ENCODE results near the gene EIF4G3. TPM values are rescaled to one million over a fixed set of nuclear protein-coding genes. Genes with fewer than 3 reads are reported as not detected.

EIF4G3 gene
- polyA plus RNA-seq, 1 of the 3 experiments (the other 2 are of a cell fraction): 32.0 TPM

DNA sequence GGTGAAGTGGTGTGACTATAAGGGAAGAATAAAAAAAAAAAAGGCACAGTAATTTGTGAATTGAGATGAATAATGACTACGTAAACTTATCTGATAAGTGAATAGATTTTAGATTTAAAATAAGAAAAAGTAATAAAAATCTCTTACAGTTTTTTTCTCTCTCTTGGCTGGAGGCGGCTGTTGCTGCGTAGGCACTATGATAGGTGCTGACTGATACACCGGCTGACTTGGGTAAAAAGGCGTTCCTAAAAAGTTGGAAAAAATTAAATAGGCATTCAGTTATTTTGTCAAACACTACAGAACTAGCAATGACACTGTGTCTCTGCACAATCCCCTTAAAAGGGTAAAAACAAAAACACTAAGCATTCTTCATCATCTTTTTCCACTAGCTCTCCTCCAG, 203.8 kb downstream of the EIF4G3 start:
- H3K9ac ChIP-seq: no peak overlapping the region
- H3K27ac ChIP-seq (ENCODE audit: low read depth in 2 of 2, low read length in 1 of 2): no peak overlapping the region
- no peak for DNase-seq
- H3K27me3 ChIP-seq (ENCODE audit: insufficient read depth): no peaks in the 10 kb centered on the region
- peaks cover 10% of the 10 kb centered on the region for H3F3A ChIP-seq (replicated peaks; ENCODE audit: insufficient read depth)
- ChIA-PET POLR2A (no interaction called here), CTCF (no interaction called here)
- H3K79me2 ChIP-seq (ENCODE audit: insufficient read depth): peaks cover 8% of the 10 kb centered on the region
- no peaks in the 10 kb centered on the region for H4K20me1 ChIP-seq (ENCODE audit: insufficient read depth)
- WGBS (ENCODE audit: low lambda C conversion rate): 97% methylated on average over 5 of the region's 5 CpGs
- H3K4me1 ChIP-seq (ENCODE audit: control insufficient read depth in 1 of 2, insufficient read depth in 2 of 2, low read depth in 1 of 2, low read length in 1 of 2): peaks cover 0 to 2% of the 10 kb centered on the region in 2 experiments; a peak in 2 of 4 replicates
- no peak overlapping the region for H3K4me3 ChIP-seq (ENCODE audit: low read depth in 2 of 2, low read length in 1 of 2)
- peaks cover 30 to 45% of the 10 kb centered on the region in 2 experiments for H3K36me3 ChIP-seq (replicated peaks in 1 of 2; ENCODE audit: control insufficient read depth in 1 of 2, insufficient read depth in 2 of 2, low read length in 1 of 2)
- no peaks in the 10 kb centered on the region for H3K9me3 ChIP-seq
- no peak overlapping the region for H3K4me2 ChIP-seq
- H3K9me2 ChIP-seq: no peaks in the 10 kb centered on the region
- no peak overlapping the region for H2AFZ ChIP-seq (ENCODE audit: low read depth)
- no peak for TF ChIP-seq RCOR1 (IDR thresholded peaks at IDR 0.05; ENCODE audit: low read length)
- no peak for TF ChIP-seq SIN3A (IDR thresholded peaks at IDR 0.05; ENCODE audit: borderline replicate concordance, low read depth, low read length)
- TF ChIP-seq TEAD4 (IDR thresholded peaks at IDR 0.05; ENCODE audit: borderline replicate concordance, insufficient read depth): no peak
- no peak for TF ChIP-seq RAD21 (IDR thresholded peaks at IDR 0.05; ENCODE audit: low read length)
- TF ChIP-seq, protein P1, sequence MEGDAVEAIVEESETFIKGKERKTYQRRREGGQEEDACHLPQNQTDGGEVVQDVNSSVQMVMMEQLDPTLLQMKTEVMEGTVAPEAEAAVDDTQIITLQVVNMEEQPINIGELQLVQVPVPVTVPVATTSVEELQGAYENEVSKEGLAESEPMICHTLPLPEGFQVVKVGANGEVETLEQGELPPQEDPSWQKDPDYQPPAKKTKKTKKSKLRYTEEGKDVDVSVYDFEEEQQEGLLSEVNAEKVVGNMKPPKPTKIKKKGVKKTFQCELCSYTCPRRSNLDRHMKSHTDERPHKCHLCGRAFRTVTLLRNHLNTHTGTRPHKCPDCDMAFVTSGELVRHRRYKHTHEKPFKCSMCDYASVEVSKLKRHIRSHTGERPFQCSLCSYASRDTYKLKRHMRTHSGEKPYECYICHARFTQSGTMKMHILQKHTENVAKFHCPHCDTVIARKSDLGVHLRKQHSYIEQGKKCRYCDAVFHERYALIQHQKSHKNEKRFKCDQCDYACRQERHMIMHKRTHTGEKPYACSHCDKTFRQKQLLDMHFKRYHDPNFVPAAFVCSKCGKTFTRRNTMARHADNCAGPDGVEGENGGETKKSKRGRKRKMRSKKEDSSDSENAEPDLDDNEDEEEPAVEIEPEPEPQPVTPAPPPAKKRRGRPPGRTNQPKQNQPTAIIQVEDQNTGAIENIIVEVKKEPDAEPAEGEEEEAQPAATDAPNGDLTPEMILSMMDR (IDR thresholded peaks at IDR 0.05): no peak
- TF ChIP-seq FOXM1 (IDR thresholded peaks at IDR 0.05; ENCODE audit: low read depth): no peak
- no peak for TF ChIP-seq NFIC (IDR thresholded peaks at IDR 0.05; ENCODE audit: borderline replicate concordance)
- TF ChIP-seq YY1 (IDR thresholded peaks at IDR 0.05; ENCODE audit: low read depth): no peak
- no peak for TF ChIP-seq MXI1 (IDR thresholded peaks at IDR 0.05; ENCODE audit: low read depth, low read length)
- no peak for TF ChIP-seq CHD2 (IDR thresholded peaks at IDR 0.05; ENCODE audit: low read length, partially characterized antibody)
- no peak for TF ChIP-seq MEF2A (IDR thresholded peaks at IDR 0.05; ENCODE audit: borderline replicate concordance, low read depth)
- no peak for TF ChIP-seq EZH2phosphoT487 (IDR thresholded peaks at IDR 0.05; ENCODE audit: borderline replicate concordance, low read depth)
- no peak for TF ChIP-seq FOXJ3 (CRISPR knock-in tag; IDR thresholded peaks at IDR 0.05)
- TF ChIP-seq, protein P2, sequence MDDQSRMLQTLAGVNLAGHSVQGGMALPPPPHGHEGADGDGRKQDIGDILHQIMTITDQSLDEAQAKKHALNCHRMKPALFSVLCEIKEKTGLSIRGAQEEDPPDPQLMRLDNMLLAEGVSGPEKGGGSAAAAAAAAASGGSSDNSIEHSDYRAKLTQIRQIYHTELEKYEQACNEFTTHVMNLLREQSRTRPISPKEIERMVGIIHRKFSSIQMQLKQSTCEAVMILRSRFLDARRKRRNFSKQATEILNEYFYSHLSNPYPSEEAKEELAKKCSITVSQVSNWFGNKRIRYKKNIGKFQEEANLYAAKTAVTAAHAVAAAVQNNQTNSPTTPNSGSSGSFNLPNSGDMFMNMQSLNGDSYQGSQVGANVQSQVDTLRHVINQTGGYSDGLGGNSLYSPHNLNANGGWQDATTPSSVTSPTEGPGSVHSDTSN (IDR thresholded peaks at IDR 0.05): no peak
- TF ChIP-seq, protein P3, sequence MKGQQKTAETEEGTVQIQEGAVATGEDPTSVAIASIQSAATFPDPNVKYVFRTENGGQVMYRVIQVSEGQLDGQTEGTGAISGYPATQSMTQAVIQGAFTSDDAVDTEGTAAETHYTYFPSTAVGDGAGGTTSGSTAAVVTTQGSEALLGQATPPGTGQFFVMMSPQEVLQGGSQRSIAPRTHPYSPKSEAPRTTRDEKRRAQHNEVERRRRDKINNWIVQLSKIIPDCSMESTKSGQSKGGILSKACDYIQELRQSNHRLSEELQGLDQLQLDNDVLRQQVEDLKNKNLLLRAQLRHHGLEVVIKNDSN (IDR thresholded peaks at IDR 0.05; ENCODE audit: borderline replicate concordance, low read depth): no peak
- no peak for TF ChIP-seq FOSL2 (IDR thresholded peaks at IDR 0.05; ENCODE audit: borderline replicate concordance, low read depth)
- TF ChIP-seq, protein P4, sequence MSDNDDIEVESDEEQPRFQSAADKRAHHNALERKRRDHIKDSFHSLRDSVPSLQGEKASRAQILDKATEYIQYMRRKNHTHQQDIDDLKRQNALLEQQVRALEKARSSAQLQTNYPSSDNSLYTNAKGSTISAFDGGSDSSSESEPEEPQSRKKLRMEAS (IDR thresholded peaks at IDR 0.05; ENCODE audit: low read depth): no peak
- no peak for TF ChIP-seq RXRA (IDR thresholded peaks at IDR 0.05; ENCODE audit: borderline replicate concordance, low read depth)
